ENCODE measurements around the gene PCSK4.

PCSK4 gene

DNA sequence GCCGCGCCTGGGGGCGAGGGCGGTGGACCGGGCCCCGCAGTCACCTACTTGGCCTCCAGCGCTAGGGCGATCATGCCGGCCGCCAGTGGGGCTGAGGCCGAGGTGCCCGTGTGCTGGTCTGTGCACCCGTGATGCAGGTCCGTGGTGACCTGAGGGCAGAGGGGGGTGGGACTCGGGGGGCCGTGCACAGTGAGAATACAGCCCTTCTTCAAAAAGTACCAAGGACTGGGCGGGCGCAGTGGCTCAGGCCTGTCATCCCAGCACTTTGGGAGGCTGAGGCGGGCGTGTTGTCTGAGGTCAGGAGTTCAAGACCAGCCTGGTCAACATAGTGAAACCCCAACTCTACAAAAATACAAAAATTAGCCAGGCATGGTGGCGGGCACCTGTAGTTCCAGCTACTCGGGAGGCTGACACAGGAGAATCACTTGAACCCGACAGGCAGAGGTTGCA lies 6.1 kb downstream of the PCSK4 start:
- in situ Hi-C loops (cut with MboI; ENCODE audit: low pct_unique_long_range_greater_than_20kb, low sequenced_read_pairs, unreplicated experiment): no loop called here
- DNase-seq (ENCODE audit: low spot score): peak; percentile 18
- TF ChIP-seq CTCF (IDR thresholded peaks at IDR 0.05; ENCODE audit: extremely low read depth, insufficient read depth, missing control alignments): no peak

GRCh38 chr19:1483131-1483978 lies 6.8 kb downstream of the PCSK4 start:
- in situ Hi-C loops (cut with MboI; ENCODE audit: low pct_unique_long_range_greater_than_20kb, low sequenced_read_pairs, unreplicated experiment): no loop called here
- no peak for TF ChIP-seq CTCF (IDR thresholded peaks at IDR 0.05; ENCODE audit: extremely low read depth, insufficient read depth, missing control alignments)
- peak; percentile 25 for DNase-seq (ENCODE audit: low spot score)

GRCh38 chr19:1482361-1483130 lies 7.6 kb downstream of the PCSK4 start:
- no peak for TF ChIP-seq CTCF (IDR thresholded peaks at IDR 0.05; ENCODE audit: extremely low read depth, insufficient read depth, missing control alignments)
- in situ Hi-C loops (cut with MboI; ENCODE audit: low pct_unique_long_range_greater_than_20kb, low sequenced_read_pairs, unreplicated experiment): no loop called here
- peak; percentile 29 for DNase-seq (ENCODE audit: low spot score)

- in situ Hi-C loops (cut with MboI; ENCODE audit: low pct_unique_long_range_greater_than_20kb, low sequenced_read_pairs, unreplicated experiment): no loop called here
- TF ChIP-seq CTCF (IDR thresholded peaks at IDR 0.05; ENCODE audit: extremely low read depth, insufficient read depth, missing control alignments): no peak
- DNase-seq (ENCODE audit: low spot score): peak; percentile 27
Measured at GRCh38 chr19:1481893-1482360, 8.2 kb downstream of the PCSK4 start.

DNA sequence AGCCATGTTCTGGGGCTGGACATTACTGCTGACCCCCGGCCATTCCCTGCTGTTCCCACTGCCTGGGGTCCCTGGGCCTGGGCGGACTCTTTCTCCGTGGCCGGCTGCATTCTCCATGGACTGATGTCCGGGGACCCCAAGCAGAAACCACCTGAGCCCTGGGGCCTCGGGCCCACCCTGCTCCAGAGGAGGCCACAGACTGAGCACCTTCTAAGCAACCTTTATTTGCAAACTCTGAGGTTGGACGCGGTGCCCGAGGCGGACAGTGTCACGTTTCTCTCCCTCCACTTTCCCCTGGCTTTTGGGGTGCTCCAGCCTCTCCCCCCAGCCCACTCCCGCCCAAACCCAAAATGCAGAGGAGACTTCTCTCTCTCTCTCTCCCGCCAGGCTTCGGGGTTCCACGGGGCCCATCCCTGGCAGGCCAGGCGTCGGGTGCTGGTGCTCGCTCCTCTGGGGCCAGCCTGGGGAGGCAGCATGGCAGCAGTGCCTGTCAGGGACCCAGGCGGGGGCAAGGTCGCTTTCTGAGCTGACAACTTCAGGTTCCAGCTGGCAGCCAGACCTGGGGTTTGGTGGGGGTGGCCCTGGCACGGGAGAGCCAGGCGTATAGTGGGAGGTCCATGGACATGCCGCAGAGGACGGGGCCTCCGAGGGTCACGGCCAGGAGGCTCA lies 8.8 kb downstream of the PCSK4 start:
- no peak for TF ChIP-seq CTCF (IDR thresholded peaks at IDR 0.05; ENCODE audit: extremely low read depth, insufficient read depth, missing control alignments)
- in situ Hi-C loops (cut with MboI; ENCODE audit: low pct_unique_long_range_greater_than_20kb, low sequenced_read_pairs, unreplicated experiment): no loop called here
- peak; percentile 21 for DNase-seq (ENCODE audit: low spot score)
